ENCODE measurements around the gene ITIH2.
"Not testable (repeated sequence)": the region's sequence is repeated elsewhere in the genome, so short reads cannot be mapped to it uniquely, and the experiment has no call there.

The ITIH2 gene

DNA sequence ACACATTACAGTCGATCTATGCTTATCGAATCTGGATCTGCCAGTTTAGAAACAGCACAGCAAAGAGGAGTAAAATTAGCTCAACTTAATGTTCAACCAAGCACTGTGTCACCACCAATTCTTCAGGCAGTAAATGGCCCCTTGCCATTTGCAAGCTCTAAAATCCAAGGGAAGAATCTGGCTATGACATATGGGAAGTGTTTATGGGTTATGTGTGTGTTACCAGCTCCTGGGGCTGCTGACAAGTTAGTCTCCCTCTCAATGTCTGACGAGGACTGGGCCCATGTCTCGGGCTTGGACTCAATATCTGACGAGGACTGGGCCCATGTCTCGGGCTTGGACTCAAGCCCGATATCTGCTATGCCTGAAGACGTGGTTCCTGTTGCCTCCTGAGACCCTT, 5.7 kb upstream of the ITIH2 start:
- no peak for DNase-seq (ENCODE audit: low spot score)

DNA sequence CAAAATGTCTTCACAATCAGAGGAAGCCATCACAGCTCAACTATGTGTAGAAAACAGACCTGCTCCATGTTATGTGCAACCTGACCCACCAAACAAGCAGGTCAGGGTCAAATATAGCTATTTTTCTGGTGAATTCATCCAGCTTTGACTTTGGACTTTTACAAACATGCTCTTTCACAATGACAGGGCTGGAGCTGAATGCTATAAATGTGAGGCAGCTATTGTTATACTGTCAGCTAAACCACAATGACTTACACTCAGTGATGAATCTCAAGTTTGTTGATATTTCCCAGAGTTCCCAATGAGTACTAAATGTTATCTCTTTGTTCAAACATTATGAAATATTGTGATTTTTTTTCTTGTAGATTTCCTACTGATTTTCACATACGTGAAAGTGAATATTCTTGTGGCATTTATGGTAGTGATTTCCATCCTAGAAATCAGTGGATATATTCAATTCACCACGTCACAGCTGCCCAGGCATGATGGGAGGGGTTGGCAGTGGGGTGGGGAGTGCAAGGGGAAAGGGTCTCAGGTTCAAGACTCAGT, 2.5 kb upstream of the ITIH2 start:
- no peak for DNase-seq (ENCODE audit: low spot score)

DNA sequence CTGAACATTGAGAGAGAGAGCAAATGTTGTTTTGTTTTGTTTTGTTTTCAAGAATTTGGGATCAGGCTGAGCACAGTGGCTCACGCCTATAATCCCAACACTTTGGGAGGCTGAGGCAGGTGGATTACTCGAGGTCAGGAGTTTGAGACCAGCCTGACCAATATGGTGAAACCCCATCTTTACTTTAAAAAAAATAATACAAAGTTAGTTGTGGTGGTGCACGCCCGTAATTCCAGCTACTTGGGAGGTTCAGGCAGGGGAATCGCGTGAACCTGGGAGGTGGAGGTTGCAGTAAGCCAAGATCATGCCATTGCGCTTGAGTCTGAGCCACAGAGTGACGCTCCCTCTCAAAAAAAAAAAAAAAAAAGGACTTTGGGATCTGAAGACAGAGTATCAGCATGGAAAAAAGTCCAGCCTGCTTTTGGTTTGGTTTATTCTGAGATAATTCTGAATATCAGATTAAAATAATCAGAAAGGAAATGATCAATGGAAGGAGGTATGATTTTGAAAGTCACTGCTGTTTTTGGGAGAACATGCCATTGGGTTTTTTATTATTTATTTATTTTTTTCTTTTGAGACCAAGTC, 1.9 kb upstream of the ITIH2 start:
- no peak for DNase-seq (ENCODE audit: low spot score)

DNA sequence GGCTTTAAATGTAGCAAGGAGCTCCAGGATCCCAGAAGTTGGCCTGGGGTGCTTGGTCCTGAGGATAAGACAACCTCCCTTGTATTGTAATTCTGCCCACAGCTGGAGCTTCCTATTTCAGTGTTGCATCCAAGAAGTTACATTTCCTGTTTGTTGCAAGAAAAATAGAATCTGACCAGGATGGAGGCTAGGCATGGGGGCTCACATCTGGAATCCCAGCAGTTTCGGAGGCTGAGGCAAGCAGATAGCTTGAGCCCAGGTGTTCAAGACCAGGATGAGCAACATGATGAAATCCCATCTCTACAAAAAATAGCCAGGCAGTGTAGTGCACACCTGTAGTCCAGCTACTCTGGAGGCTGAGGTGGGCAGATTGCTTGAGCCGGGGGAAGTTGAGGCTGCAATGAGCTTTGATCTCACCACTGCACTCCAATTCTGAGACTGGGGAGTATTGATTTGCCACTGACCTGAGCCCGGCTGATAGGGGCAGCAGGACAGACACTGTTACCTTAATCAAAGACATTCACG, 766 bp upstream of the ITIH2 start:
- DNase-seq (ENCODE audit: low spot score): no peak

DNA sequence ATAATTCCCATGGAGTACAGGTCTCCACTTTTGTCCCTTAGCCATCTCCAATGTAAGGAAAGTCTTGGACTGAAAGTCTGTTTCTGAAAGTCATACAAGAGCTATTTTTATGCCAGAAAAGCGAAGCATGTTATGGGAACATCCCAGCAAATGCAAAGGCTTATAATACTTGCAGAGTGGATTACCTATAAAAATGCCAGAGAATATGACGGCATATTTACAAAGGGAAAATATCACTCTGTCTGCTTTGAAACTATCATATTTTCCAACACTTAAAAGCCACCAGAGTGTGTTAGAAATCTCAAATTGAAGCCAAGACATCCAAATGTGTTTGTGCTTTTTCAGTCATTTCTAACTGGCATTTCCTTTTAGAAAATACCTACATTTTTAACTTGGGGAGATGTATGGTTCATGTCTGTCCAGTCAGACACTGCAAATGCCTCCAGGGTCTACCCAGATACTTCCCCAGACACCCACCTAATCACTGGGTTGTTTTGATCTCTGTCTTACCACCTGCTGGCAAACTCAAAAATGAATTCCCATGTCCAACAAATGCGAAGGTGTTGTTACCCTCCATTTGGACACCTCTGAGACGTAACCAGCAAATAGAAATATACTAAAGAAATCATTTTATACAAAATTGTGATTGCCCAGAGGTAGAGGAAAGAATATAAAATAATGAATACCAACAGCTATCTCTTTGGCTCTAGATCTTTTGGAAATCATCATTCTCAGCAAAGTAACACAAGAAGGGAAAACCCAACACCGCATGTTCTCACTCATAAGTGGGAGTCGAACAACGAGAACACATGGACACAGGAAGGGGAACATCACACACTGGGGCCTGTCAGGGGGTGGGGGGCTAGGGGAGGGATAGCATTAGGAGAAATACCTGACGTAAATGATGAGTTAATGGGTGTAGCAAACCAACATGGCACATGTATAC, 1.2 kb downstream of the ITIH2 start:
- DNase-seq (ENCODE audit: low spot score): no peak

DNA sequence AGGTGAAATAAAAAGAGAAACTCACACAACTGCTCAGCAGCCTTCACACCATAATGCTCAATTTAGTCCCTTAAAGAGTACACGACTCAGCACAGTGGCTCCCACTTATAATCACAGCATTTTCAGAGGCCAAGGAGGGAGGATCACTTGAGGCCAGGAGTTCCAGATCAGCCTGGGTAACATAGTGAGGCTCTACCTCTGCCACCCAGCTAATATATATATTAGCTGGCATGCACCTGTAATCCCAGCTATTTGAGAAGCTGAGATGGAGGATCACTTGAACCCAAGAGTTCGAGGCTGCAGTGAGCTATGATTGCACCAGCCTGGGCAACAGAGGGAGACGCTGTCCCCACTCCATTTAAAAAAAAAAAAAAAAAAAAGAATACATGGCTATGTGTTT, 2.2 kb downstream of the ITIH2 start:
- no peak for DNase-seq (ENCODE audit: low spot score)

DNA sequence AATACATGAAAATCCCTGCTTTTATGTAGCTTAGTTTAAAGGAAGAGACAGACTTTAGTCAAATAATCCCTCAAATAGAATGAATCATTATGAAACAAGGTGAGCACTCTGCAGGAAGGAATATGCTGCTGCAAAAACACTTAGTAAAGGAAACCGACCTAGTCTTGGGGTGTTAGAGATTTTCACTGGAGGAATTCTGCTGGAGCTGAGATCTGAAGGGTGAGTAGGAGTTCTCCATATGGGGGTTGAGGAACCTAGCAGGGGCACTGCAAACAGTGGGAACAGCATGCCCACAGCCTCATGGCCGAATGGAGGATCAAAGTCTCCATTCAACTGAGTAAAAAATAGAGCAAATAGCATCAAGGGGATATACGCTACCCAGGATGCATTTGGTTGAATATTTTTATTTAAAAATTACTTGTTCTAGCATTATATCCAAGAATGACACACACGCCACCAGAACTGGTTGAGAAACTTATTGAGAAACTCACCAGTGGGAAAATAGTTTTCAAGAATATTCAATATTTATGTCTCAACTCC, 3.5 kb downstream of the ITIH2 start:
- DNase-seq (ENCODE audit: low spot score): no peak

DNA sequence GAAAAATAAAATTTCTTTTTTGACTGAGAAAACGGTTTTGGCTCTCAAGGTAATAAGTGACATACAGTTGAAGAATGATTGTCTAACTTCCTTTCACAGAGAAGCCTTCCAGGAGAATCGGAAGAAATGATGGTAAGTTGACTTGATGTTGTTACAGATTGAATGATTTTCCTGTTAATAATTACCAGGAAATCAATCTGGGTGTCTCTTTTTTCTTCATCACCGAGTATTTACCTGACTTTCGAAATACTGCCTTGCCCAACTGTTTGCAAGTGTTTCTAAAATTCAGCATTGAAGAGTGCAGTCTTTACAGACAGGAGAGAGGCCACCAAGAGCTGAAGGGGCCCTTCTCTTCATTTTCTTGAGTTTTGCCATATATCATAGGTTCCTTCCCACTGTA, 4.0 kb downstream of the ITIH2 start:
- no peak for DNase-seq (ENCODE audit: low spot score)

DNA sequence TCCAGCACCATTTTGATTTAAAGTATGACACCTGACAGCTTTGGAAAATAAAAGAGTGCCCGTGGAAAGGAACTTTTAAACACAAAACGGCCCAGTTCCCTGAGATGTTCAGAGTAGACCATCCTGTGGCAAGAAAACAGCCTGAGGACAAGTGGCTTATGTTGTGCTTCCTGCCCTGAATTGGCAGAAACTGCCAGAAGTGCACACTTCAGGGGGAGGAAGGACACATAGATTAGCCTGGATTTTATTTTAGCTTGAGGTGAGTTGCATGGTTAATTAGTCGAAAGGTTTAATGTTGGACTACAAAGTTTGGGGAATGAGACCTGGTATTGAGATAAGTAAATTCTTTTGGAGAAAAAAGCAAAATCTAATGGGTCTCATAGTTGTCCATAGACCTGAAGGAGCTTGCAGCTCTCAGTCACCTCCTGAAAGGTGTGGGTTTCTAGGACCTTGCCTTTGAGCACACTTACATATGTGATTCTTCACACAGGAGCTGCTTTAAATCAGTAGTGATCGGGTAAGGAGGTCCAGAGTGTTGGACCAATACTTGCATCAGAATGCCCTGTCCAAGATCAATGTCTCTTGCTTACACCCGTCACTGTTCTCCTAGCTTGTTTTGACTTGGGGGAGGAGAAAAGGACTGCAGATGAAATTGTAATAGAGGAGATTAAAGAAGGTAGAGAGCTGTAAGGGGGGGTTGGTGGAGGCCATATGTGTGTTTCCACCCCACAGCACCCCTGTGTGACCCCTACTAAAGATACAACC, 4.9 kb downstream of the ITIH2 start:
- DNase-seq (ENCODE audit: low spot score): no peak

DNA sequence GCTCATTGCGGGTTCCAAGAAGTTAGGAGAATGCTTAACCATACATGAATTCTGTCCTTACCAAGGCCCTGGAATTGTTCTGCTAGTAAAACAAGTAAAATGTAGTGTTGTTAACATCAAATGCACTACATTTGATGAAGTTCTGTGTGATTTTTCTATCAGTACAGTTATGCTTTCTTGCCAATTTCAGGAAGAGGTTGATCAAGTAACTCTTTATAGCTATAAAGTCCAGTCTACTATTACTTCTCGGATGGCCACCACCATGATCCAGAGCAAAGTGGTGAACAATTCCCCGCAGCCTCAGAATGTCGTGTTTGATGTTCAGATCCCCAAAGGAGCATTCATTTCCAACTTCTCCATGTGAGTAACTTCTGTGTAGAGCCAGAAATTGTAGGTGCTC, 5.7 kb downstream of the ITIH2 start:
- no peak for DNase-seq (ENCODE audit: low spot score)

DNA sequence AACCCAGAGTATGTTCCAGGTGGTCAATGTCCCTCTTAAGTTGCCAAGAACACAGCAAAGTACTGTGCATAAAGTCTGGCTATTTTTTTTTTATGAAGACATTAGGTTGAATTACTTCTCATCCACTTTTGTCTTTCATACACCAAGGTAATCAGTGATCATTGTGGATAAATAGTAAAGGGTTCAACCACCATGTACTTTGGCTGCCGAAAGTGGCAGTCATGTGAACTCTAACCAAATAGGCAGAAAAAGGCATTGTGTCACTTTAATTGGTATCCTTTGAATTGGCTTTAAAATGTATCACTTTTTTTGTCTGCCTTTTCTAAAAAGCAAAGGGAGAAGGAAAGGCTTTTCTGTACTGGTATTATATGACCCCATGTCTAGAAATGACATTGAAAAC, 7.3 kb downstream of the ITIH2 start:
- no peak for DNase-seq (ENCODE audit: low spot score)

DNA sequence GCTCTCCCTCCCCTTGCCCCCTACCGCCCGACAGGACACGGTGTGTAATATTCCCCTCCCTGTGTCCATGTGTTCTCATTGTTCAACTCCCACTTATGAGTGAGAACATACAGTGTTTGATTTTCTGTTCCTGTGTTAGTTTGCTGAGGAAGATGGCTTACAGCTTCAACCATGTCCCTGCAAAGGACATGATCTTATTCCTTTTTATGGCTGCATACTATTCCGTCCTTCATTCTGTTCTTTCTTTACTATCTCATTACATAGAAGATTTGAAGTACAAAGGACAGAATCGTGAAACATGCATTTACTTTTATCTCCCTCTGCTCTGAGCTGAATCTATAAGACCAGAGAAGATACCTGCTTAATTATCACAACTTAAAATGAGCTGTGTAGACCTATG, 8.0 kb downstream of the ITIH2 start:
- not testable (repeated sequence) for DNase-seq (ENCODE audit: low spot score)

DNA sequence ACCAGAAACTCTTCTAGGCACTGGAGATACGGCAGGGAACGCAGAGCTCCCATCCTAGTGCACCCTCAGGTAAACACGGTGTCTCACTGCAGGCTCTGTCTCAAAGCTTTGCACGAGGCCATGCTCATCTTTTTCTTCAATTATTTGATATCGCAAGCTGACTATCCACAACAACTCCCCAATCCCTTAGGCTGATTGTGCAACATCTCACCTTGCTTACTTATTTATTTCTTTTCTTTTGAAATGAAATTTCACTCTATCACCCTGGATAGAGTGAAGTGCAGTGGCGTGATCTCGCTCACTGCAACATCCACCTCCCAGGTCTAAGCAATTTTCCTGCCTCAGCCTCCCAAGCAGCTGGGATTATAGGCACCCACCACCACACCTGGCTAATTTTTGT, 12.4 kb downstream of the ITIH2 start:
- DNase-seq (ENCODE audit: low spot score): no peak

DNA sequence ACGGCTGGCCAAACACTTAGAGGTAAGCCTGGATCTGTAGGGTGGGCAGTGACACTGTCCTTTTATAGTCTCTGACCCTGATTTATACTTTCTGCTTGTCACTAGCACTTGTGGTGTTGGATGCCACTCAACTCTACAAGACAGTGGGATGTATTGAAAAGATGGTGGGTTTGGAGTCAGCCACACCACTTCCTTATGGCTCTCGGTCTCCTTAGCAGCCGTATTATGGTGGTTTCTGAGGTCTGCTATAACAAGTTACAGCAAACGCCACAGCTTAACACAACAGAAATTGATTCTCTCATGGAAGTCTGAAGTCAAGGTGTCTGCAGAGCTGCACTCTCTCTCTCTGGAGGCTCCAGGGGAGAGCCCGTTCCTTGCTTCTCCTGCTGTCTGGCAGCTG, 14.7 kb downstream of the ITIH2 start:
- DNase-seq (ENCODE audit: low spot score): no peak

DNA sequence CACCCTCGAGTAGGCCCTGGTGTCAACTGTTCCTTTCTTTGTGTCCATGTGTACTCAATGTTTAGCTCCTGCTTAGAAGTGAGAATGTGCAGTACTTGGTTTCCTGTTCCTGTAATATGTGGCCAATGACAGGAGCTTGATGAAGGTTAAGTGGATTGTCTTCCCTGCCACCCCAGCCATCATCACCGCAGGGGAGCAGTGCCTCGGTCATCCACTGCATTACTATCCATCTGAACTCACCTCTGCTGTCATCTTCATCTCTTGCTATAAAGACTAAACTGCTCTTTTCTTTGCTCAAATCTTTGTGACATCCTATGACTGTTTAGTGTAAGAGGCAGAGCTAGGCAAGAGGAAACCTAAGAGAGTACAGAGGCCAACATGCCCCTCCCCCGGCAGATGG, 15.6 kb downstream of the ITIH2 start:
- DNase-seq (ENCODE audit: low spot score): no peak

DNA sequence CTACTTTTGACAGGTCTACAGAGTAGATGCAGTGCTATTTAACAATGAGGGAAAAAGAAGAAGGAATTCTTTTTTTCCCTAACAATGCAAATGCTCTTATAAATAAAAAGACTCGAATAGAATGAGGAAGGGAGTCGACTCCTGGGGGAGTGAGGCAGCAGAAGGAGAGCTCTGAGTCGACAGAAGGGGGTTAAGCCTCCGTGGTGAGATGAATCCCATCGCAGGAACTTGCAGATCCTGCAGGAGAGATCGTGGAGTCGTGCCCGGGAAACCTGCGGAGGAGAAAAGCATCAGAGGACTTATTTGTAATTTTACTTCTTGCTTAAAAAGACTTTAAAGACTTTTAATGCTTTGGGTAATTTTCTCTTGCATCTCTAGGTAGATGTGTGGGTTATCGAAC, 17.4 kb downstream of the ITIH2 start:
- DNase-seq (ENCODE audit: low spot score): no peak

DNA sequence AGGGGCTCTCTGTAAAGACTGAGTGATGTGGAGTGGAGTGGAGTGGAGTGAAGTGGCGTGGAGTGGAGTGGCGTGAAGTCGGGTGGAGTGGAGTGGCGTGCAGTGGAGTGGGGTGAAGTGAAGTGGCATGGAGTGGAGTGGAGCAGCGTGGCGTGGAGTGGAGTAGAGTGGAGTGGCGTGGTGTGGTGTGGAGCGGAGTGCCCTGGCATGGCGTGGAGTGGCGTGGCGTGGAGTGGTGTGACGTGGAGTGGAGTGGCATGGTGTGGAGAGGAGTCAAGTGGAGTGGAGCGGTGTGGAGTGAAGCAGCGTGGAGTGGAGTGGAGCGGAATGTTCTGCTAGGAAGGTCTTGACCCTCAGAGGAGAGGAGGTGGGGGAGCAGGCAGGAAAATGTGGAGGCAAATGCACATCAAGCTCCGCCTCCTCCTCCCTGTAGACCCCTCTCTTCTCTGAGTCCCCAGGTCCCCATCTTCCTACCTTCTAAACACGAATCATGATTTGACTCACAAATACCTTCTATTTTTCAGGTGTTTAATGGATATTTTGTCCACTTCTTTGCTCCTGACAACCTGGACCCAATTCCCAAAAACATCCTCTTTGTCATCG, 19.9 kb downstream of the ITIH2 start:
- no peak for DNase-seq (ENCODE audit: low spot score)

DNA sequence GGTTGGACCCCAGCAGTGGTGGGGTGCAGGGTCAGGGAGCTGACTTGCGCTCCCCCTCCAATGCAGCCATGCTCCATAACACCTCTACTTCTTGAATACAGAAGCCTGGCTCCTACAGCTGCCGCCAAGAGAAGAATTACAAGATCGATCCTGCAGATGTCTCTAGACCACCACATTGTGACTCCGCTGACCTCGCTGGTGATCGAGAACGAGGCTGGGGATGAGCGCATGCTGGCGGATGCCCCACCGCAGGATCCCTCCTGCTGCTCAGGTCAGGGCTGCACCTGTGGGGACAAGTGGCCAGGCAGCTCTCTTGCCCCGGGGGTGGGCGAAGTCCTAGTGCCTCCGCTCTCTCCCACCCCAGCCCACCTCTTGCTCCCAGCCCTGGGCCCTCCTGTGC, 31.7 kb downstream of the ITIH2 start:
- no peak for DNase-seq (ENCODE audit: low spot score)

DNA sequence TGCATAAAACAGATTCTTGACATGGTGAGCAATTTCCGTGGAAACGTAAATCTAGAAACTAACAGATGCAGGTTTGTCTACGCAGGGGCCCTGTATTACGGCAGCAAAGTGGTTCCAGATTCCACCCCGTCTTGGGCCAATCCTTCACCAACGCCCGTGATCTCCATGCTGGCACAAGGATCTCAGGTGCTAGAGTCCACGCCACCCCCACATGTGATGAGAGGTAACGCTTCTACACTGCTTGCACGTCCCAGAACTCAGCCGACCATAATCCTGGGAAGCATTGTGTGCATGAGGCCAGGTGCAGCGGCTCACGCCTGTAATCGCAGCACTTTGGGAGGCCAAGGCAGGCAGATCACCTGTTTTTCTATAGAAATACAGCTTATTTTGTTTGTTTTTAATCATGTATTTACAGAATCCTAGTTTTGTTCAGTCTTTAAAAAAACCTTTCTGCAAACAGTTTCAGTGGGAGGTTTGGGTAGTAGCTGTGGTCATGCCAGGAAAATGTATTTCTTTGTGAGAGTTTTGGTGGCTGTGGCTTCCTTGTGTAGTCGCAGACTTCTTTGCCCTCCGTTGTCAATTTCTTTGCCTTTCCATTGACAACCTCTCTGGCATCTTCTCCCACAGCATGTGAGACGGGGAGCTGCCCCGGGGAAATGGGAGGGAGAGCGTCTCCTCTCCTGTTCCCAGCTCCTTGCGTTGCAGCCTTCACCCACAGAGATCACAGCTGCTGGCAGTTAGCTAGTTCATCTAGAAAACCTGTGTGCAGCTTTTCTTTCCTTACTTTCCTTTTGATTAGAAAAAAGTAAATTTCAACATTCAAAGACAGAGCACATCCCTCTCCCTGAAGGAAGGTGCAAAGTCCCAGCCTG, 35.7 kb downstream of the ITIH2 start:
- DNase-seq (ENCODE audit: low spot score): no peak

DNA sequence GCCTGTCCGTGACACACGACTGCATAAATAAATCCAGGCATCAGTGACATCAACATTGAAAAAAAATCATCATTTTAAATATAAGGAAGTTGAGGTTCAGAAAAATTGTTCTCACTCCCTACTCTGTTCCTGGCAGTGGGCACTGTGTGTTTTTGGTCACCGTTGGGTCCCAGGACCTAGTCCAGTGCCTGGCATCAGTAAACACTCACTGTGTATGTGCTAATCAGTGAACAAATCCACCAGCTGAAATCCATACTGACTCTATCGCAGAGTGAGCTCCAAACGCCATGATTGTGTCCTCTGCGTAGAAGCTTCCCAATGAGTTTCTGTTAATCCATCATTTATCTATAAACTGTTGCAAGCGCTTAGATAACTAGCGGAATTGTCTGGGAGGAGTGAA, 41.2 kb downstream of the ITIH2 start:
- DNase-seq (ENCODE audit: low spot score): no peak

DNA sequence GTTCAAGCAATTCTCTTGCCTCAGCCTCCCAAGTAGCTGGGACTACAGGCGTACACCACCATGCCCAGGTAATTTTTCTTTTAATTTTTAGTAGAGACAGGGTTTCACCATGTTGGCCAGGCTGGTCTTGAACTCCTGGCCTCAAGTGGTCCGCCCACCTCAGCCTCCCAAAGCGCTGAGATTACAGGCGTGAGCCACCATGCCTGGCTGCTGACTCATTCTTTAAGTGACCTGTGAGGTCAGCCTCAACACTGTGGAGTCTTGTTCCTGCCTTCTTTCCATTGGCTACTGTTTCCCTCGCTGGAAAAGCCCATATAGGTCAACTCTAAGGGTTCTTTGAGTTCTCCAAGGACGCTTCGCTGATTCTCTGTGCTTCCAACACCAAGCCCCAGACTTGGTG, 45.5 kb downstream of the ITIH2 start:
- DNase-seq (ENCODE audit: low spot score): not testable (repeated sequence)
